HG03066 (cell line): Measurements from ENCODE around the gene DDX3Y.

Experiments
- ATAC-seq: cut with Tn5 transposase; IDR thresholded peaks from one replicate; pipeline ENCODE4 v1.9.1; 2021; ENCODE audit warnings: low read depth; ENCODE audit not compliant: unreplicated experiment

Gene DDX3Y

DNA sequence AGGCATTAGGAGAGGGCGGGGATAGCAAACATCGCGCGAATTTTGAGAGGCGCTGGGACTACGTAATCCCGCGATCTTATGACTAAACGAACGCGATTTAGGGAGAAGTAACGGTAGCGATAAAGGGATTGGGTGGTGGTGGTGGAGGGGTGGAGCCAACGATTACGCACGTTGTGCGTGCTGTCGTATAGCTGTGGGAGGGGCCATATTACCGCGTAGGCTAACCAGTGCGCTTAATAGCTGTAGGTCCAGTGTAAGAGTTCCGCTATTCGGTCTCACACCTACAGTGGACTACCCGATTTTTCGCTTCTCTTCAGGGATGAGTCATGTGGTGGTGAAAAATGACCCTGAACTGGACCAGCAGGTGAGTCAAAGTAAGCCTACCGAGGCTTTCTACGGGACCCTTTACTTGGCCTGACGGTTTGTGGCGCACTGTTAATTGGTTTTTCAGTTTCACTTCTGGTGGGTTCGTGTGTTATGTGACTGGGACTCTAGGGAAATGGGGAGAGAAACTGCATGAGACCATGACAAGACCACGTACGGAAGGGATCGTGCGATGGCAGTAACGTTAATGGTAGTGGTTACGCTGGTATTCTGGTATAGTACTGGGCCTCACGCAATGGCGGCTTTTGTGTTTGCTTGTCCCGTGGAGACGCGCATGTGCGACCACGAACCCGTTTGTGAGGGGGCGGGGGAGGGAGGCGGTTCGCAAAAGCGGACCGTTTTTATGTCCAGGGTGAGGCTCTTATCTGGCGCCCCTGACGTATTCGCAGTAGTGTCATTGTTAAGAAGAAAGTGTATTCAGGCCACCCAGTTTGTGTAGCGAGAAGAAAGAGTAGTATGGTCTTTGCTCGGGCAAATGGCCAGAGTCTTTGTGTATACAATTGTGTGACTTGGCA lies at the start of gene DDX3Y:
TSS of gene DDX3Y (plus strand) at position 251 of the 899 bp plus-strand sequence. CDS start at position 320, 69 bp downstream.
- peak; percentile 77 for ATAC-seq

DNA sequence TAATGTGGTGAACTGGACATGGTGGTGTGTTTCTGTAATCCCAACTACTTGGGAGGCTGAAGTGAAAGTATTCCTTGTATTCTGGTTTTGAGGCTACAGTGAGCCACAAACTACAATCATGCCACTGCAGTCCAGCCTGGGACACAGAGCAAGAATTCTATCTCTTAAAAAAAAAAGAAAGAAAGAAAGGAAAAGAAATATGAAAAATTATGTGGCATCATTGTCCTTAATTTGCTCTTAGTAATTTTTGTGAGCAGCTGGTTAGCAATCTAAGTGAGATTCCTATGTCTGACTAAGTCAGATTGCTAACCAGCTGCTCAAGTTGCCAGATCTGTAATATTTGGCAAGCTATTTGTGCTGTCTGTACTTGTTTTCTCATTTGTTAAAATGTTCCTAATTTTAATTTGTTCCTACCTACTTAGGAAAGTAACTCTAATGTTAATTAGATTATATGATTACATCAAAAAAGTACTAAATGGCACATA lies 48.8 kb upstream of the DDX3Y start:
- no peak for ATAC-seq

- no peak for ATAC-seq
Observed at GRCh38 chrY:12867960-12868359, 36.7 kb upstream of the DDX3Y start.

- no peak for ATAC-seq
Observed at GRCh38 chrY:12896973-12897372, 7.7 kb upstream of the DDX3Y start.

- ATAC-seq: no peak
Observed at GRCh38 chrY:12898604-12899003, 6.1 kb upstream of the DDX3Y start.

GRCh38 chrY:12905517-12905872 lies 827 bp downstream of the DDX3Y start:
- peak; percentile 49 for ATAC-seq

GRCh38 chrY:12905895-12906294 lies 1.2 kb downstream of the DDX3Y start:
- ATAC-seq: no peak

DNA sequence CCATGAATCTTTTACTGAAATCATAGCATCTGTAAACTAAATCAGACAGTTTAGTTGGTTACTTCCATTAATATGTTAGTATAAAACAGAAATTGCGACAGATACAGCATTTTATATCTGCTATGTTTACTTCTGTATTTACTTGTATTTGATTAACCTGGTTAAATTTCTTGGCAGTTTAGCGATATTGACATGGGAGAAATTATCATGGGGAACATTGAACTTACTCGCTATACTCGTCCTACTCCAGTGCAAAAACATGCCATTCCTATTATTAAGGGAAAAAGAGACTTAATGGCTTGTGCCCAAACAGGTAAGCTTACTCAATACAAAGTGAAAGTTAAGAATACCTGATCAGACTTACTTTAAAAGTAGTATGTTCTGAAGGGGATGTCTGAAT lies 8.9 kb downstream of the DDX3Y start:
- no peak for ATAC-seq

GRCh38 chrY:12928043-12928442 lies 23.4 kb downstream of the DDX3Y start:
- no peak for ATAC-seq

DNA sequence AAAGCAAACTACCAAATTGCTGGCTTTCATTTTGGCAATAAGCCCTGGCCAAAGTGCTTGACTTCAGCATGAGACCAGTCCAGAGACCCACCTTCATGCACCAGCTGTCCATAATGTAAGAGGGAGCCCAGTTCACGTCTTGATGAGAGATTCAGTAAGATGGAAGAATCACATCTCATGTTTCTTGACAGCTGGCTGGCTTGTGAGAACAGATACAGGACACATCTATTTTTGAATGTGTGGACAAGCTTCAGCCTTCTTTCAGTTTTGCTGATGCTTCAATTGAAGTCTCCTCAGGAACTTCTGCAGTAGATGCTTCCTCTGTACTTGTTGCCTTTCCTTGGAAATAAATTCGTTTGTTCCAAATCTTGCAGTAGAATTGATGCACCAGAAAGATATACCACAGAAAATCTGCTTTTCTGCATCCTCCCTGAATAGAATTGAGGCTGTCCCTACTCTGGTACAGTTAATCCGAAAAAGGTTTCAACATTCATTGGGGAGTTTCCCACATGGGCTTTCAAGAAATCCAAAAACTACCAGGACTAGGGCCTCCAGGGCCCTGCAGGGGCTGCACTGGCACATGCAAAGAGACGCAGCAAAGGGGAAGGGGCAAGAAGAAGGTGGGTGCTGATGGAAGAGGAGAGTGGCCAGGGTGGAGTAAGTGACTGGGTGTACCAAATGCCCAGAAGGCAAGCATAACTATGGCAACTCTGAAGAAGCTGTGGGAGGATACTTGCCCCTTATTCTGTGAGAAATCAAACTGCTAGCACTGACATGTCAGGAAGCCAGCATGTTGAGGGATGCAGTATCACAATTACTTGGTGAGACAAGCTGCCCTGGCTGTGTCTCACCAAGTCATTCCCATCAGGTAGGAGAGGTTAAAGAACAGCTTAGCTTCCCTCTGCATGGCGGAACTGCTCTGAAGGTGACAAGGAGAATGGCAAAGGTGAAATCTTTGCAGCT lies 37.3 kb downstream of the DDX3Y start:
- ATAC-seq: peak; percentile 71
